GM21390 (cell line): ENCODE data around the gene PLEKHB2.
"Not testable (repeated sequence)": the region's sequence is repeated elsewhere in the genome, so short reads cannot be mapped to it uniquely, and the experiment has no call there.

Experiments
- ATAC-seq: cut with Tn5 transposase; IDR thresholded peaks from one replicate; pipeline ENCODE4 v1.9.1; 2021; ENCODE audit not compliant: unreplicated experiment

PLEKHB2 gene

GRCh38 chr2:131093696-131094462, 11.3 kb upstream of the PLEKHB2 start:
- peak; percentile 67 for ATAC-seq

DNA sequence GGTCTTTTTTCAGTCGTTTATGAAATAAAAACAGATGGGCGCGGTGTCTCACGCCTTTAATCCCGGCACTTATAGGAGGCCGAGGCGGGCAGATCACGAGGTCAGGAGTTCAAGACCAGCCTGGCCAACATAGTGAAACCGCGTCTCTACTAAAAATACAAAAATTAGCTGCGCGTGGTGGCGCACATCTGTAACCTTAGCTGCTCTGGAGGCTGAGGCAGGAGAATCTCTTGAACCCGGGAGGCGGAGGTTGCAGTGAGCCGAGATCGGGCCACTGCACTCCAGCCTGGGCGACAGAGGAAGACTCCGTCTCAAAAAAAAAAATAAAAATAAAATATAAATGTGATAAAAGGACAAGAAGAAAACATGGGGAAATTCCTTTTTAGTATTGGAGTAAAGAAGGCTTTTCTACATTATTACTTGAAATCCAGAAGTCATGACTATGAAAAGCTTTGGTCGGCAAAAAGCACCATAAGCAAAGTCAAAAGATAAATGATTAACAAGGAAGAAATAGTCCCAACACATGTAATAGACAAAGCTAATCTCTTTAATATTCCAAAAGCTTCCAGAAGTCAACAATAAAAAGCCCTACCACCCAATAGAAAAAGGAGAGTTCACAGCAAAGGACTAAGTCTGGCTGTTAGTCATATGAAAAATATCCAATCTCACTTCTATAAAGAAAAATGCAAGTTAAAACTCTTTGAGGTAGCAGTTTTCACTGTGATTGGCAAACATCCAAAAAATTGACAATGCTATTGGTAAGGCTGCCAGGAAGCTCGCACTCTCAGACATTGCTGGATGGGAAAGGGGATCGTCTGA, 10.5 kb upstream of the PLEKHB2 start:
- ATAC-seq = no peak

- no peak for ATAC-seq
Observed at GRCh38 chr2:131103165-131103564, 2.0 kb upstream of the PLEKHB2 start.

GRCh38 chr2:131104487-131105155, 515 bp upstream of the PLEKHB2 start:
- ATAC-seq = peak; percentile 64

DNA sequence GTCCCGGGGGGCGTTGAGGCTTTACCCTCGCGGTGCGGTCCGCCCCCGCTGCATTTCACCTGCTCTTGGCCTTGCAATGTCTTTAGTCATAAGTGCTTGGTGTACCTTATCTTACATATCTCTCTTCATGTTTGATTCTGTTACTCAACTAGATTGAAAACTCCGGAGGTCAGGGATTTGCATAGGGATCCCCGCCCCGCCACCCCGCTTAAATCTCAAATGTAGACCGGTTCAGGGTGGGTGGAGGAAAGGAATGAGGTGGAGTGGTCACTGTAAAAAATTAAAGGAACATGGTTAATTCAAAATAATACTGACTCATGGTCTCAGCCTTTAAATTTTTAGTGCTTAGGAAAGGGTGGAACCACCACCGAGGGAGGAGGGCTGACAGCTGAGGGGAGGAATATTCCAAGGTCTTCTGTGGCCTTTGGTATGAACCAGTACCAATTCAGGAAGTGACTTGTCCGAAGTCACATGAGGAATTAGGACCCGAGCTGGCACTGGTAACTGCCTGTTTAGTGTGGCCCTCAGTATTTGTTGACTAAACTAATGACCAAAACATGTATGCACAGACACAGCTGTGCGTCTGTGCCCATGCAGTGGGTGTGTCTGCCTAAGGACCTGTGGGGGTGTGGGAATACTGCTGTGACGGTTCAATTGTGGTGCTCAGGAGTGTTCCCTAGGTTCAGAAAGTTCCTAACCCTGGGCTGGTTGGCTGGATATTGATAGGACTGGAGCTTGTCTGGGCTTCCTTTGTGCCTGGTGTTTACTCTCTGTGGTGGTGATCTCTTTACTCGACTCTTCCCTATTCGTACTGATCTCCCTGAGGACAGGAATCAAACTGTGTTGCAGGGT, 1.0 kb downstream of the PLEKHB2 start:
- peak; percentile 51 for ATAC-seq

GRCh38 chr2:131112529-131112928, 7.4 kb downstream of the PLEKHB2 start:
- ATAC-seq = no peak

DNA sequence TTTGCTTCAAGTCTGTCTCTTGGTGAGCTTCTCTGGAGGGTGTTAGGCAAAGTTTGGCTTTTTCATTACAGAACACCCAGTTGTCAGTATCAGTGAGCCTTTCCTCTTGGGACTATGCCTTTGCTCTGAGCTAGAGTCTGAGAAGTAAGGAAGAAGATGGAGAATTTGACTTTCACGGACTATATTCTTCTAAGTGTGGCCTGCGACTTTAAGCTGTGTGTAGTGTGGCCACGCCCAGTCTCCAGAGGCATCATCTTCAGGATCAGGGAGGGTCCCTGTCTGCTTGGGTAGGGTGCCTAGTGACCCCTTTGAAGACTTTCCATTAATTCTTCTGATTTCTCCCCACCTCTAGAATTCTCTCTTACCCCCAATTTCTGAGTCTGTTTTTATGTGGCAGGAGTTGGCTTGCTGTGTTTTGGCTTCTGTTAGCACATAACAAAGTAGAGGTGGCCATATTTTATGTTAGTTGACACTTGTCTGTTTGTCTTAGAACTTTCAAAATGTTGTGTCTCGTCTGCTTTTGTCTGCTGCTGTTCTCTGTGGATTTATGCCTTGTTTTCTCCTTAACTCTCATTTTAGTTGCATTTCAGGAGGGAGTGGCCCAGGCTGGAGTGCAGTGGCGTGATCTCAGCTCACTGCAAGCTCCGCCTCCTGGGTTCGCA, 8.6 kb downstream of the PLEKHB2 start:
- ATAC-seq = no peak

DNA sequence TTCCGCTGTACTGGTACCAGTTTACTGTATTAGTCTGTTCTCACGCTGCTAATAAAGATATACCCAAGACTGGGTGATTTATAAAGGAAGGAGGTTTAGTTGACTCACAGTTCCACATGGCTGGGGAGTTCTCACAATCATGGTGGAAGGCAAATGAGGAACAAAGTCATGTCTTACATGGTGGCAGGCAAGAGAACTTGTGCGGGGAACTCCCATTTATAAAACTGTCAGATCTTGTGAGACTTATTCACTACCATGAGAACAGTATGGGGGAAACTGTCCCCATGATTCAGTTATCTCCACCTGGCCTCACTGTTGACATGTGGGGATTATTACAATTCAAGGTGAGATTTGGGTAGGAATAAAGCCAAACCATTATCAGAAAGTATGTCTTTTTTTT, 9.8 kb downstream of the PLEKHB2 start:
- not testable (repeated sequence) for ATAC-seq

DNA sequence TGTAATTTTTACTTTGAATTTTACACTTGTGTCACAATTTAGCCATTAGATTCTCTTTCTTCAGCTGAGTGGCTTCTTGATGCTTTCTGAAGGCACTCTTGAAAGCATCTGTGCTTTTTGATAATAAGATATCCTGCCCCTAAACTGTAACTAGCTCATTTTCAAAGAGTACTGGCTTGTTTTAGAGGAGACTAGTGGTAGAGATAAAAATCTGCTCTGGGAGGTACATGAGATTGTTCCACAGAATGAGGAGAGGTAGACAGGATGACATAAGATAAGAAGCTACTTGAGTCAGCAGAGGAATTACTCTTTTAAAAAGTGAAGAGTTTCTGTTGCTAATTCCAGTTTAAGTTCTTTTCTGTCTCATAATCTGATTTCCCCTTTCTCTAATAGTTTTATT, 10.6 kb downstream of the PLEKHB2 start:
- ATAC-seq = no peak

GRCh38 chr2:131120815-131121317, 15.7 kb downstream of the PLEKHB2 start:
- ATAC-seq = no peak

DNA sequence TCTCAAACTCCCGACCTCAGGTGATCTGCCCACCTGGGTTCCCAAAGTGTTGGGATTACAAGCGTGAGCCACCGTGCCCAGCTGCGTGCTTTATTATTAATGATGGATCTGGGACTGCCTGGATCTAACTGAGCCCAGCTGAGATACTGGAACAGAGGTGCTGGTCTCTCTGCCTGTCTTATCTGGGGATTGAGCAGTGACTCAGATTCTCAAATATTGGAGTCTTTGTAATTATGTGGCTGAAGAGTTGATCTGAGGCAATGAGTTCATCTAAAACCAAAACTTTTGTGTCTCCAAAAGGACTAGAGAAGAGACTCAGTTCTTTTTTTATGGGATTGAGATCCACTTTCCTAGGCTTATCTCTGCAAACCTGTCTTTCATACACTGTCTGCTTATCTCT, 16.3 kb downstream of the PLEKHB2 start:
- no peak for ATAC-seq

DNA sequence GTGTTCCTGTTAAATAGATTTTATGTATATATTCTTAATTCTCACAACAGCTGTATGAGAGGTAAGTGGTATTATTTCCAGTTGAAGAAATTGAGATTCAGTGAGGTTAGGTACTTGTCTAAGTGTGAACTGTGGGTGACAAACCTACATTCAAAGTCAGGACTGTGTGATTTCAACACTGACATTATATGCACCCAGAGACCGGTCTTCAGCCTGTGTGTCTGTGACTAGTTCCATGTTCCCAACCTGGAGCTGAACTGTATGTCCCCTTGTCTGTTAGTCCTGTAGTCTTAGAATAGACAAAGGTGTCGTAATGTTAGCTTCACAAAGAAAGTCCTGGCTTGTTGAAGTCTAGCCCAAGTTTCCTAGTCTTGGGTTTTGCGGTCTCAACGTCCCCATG, 17.4 kb downstream of the PLEKHB2 start:
- no peak for ATAC-seq

DNA sequence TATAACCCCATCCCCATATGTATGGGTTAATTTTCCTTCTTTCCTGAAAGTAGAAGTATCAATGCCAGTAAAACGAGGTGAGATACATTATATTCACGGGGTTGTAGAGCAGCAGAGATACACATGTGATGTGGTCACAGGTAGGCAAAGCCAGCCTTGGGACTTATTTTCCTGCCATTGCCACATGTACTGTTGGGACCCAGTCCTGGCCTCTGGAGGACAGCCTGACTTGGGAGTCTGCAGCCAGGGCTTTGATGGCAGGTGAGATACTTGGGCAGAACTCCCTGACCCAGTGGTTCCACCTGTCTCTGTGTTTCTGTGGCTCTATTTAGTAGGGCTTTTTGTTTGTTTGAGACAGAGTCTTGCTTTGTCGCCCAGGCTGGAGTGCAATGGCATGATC, 18.1 kb downstream of the PLEKHB2 start:
- ATAC-seq = no peak

DNA sequence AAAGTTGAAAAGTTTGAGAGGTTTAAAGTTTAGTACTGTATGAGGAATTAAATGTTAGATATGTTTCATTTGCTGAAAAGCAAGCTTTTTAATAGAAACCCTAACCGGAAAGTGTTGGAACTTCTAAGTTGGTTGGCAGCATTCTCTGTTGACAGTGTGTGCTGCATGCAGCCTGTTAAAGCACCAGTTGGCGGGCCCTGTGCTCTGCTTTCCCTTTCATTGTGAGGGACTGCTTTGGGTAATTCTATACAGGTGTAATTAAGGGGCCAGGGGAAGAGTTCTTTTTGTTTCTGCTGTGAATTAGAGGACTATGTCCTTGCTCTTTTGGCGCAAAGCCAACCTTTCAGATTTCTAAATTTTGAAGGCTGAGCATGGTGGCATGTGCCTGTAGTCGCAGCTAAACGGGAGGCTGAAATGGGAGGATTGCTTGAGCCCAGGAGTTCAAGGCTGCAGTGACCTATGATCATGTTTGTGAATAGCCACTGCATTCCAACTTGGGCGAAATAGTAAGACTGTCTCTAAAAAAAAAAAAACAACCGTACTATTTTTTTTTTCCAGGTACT, 20.1 kb downstream of the PLEKHB2 start:
- no peak for ATAC-seq

DNA sequence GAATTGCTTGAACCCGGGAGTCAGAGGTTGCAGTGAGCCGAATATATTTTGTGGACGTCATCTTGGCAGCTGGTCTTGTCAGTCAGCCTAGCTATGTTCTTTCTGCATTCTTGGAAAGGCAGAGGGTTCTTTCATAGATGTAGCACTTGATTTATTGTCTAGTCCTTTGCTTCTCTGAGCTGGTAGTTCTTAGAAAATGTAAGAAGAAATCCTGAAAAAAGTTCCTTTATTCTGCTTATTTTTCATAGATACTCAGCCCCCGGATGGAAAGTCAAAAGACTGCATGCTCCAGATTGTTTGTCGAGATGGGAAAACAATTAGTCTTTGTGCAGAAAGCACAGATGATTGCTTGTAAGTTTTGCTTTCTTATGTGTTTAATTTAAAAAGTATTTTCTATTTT, 21.3 kb downstream of the PLEKHB2 start:
- ATAC-seq = no peak

DNA sequence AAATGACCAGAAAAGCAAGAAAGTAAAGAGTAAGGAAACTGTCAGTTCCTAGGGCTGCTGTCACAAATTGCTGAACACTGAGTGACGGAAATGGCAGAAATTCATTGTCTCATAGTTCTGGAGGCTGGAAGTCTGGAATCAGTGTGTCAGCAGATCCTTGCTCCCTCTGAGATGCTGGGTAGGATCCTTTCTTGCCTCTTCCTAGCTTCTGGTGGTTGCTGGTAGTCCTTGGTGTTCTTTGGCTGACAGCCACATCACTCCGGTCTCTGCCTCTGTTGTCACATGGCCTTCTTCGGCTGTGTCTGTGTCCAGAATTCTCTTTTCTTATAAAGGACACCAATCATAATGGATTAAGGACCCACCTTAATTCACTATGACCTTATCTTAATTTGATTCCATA, 21.9 kb downstream of the PLEKHB2 start:
- ATAC-seq = no peak

DNA sequence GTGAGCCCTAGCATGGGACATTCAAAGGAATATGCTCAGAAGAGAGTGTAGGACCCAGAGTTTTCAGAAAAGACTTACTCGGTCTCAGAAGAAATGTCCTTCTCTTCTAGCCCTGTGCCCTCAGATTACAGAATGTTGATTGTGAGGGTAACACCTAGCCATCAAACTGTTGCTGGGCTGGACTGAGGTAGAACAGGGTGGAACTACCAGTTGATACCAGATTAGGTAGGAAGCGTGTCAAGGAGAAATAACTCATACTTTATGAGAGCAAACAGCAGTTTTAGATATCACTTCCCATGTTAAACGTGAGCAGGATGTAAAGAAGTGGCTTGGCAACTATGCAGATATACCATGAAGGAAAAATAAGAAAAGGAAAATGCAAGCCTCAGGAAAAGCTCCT, 22.8 kb downstream of the PLEKHB2 start:
- ATAC-seq = no peak

DNA sequence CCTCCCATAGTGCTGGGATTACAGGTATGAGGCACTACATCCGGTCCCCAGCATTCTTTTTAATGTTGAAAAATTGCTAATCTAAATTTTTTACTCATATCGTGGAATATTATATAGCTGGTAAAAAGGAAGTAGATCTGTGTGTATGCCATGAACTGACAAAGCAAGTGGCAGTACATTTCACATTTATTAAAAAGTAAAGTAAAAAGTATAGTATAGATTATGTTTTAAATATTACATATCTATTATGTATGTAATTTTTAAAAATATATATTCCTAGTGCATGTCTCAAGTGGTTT, 25.1 kb downstream of the PLEKHB2 start:
- no peak for ATAC-seq

DNA sequence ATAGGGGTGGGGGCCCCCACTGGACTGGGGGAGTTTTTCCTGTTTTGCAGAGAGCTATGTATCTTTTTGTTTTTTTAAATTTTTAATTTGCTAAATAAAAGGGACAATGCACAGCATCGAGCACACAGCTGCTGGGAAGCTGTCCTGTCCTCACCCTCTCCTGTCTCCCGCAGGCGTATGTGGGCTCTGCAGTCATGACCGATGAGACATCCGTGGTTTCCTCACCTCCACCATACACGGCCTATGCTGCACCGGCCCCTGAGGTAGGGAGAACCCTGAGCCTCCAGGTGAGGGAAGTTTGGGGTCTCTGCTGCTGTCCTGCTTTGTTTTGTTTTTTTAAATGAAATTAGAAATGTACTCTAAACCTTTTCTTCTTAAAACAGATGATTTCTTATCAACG, 27.6 kb downstream of the PLEKHB2 start:
- ATAC-seq = no peak

DNA sequence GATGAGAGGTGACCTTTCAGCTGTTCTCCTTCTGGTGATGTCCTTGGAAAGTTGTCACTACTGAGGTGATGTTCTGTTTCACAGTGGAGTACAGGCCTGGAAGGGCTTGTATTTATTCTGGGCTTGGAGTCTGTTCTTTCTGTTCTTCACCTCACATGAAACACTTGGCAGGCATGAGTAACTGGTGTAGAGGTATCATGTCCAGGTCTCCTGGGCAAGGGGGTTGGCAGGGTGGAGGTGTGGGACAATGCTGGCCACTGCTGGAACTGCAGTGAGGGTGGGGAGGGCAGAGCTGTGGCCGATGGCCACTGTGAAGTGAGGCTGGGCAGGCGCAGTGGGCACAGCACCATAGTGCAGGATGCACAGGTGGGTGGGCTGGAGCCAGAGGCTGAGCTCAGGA, 35.4 kb downstream of the PLEKHB2 start:
- ATAC-seq = no peak
